HEK293T (cell line): ENCODE data around the gene AFAP1L2.

Source experiments
- L3MBTL2 ChIP-seq: fragments of 450-650 bp; conservative IDR thresholded peaks from 2 replicates; pipeline ENCODE4 v1.6.1; 2016; ENCODE audit warnings: mild to moderate bottlenecking
- SUZ12 ChIP-seq: fragments of 450-650 bp; IDR thresholded peaks from 2 replicates; pipeline ENCODE4 v1.6.1; 2016; ENCODE audit warnings: mild to moderate bottlenecking
- TARDBP ChIP-seq: fragments of 450-650 bp; IDR thresholded peaks from 2 replicates; pipeline ENCODE4 v1.6.1; 2016
- ZNF384 ChIP-seq: fragments of 450-650 bp; IDR thresholded peaks from 2 replicates; pipeline ENCODE4 v1.6.1; 2016

DNA sequence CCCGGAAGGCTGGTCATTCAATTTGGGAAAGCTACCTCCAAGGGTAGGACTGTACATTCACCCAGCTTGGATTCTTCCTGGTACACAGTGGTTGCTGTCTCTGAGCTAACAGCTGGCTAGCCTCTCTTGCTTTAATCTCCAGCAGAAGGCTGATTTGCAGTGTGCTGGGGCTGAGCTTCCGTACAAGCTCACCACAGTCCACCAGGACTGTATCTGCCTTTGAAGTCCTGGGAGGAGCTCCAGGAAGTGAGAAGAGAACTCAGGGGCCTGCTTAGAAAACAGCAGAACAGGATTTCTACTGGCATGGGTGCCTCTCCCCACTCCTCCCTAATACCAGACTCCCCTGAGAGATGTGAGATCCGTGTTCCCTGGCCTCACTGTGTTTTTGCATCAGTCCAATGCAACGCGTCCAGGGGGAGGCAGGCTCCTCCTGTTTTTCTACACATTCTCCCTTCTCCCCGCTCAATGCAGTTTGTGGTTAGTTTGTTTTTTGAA, 6.6 kb downstream of the AFAP1L2 start:
- no peak for TF ChIP-seq L3MBTL2
- TF ChIP-seq SUZ12: no peak
- TF ChIP-seq ZNF384: no peak
- TF ChIP-seq TARDBP: no peak
